ENCODE measurements around the gene TBC1D32.
A peak's percentile ranks its signal among the peaks of the same experiment; 100 is the strongest.
"Not testable (repeated sequence)": the region's sequence is repeated elsewhere in the genome, so short reads cannot be mapped to it uniquely, and the experiment has no call there.

Gene TBC1D32

DNA sequence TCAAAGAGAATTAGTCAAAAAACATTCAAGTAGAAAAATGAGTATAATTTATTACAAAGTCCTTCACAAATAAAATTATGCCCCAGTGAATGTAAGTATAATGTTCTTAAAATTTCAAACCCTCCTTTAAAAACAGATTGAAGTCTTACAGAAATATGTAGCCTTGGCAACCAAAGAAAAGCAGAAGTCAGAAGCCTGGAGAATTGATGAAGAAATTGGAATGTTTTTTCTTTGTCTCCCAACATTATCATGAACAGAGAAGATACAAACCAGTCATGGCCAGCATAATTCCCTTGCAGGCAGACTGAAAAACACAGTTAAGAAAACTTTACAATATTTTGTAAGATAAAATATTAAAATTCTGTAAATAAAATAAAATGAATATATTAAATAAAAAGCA, 221.9 kb downstream of the TBC1D32 start:
- no peak for DNase-seq (ENCODE audit: low spot score)

DNA sequence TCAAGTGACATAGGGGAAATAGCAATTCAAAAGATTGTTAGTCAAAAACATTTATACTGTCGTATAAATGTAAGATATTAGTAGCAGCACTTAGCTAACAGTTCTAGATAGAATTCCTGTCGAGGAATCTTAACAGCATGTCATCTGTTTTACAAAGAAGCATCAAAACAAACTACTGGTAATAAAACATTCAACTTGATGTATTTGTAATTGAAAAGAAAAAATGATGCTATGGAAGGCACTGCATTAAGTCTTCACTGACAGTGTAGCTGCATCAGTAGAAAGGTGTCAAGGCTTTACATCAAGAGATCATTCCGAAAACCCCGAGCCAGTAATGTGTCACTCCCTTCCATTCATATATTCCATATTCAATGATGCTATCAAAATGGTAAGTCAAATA, 223.5 kb downstream of the TBC1D32 start:
- DNase-seq (ENCODE audit: low spot score): no peak

DNA sequence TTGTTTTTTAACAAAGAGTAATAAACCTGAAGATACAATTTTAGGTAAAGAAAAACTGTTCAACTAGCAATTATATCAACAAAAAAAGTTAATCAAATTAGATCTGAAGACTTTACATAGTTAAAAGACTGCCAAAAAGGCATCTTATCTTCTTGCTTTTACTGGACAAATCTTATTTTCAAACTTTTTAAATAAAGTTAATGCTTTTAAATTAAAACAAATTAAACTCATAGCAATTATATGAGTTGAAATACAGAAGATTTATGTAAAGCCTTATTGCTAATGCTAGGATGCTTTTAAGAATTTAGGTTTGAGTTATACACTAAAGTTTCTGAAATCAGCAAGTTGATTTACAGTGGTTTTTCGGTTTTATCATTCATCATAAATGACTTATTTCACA, 227.3 kb downstream of the TBC1D32 start:
- DNase-seq (ENCODE audit: low spot score): no peak

DNA sequence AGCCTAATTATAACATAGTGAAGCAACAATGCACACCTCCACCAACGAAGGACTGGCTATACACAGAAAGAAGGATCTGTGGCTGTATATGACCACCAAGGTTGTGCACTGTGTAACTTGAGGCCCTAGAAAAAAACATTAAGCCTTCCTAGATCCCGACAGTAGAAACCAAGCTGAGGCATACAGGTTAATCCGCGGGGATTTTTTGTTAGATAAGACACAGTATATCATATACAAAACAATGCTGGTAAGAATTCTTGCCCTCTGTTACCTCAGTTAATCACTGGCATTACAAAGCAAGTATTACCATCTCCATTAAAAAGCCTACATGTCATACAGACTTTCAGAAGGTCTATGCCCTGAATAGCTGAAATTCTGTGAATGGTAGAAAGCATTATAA, 228.8 kb downstream of the TBC1D32 start:
- DNase-seq (ENCODE audit: low spot score): no peak

DNA sequence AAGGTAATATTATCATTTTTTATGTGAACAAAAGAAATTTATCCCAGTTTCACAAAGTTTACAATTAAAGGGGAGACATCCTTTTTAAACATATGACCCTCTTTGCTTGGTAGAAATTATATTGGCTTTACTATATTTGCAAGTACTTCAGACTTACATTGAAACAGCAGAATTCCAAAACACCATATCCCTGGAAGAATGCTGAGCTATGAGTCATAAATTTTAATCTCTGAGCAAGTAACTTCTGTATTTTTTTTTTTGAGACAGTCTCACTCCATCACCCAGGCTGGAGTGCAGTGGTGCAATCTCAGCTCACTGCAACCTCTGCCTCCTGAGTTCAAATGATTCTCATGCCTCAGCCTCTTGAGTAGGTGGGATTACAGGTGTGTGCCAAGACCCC, 240.4 kb downstream of the TBC1D32 start:
- peak; percentile 10 for DNase-seq (ENCODE audit: low spot score)

DNA sequence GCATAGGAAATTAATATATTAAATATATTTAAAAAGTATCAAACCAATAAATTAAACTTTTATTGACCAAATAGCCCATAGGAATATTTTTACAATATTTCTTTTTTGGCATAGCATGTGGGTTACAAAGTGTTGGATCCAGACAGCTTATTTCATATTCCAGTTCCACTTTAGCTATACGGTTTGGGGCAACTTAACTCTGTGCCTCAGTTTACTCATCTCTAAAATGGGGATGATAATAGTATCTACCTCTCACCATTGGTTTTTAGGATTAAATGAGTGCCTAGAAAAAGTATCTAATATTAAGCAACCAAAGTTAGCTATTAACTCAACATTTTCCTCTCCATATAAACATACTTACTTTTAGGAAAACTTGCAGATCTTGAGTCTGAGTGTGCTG, 243.8 kb downstream of the TBC1D32 start:
- no peak for DNase-seq (ENCODE audit: low spot score)

DNA sequence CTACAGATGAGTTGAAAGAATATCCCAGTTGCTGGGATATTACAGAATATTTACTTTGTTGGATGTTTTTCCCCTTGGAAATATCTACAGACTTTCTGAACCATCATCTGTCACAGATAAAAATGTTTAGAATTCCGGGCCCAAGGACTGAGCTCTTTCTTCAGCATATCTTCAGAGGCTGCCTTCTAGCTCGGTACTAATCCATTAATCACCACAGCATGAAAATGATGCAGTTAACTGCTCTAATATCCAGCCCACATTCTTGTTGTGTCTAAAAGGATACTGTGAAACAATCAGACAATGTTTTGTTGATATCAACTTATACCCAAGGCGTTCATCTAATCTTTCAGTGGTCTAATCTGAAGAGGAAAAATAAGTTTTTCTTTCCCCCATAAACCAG, 247.4 kb downstream of the TBC1D32 start:
- DNase-seq (ENCODE audit: low spot score): no peak

DNA sequence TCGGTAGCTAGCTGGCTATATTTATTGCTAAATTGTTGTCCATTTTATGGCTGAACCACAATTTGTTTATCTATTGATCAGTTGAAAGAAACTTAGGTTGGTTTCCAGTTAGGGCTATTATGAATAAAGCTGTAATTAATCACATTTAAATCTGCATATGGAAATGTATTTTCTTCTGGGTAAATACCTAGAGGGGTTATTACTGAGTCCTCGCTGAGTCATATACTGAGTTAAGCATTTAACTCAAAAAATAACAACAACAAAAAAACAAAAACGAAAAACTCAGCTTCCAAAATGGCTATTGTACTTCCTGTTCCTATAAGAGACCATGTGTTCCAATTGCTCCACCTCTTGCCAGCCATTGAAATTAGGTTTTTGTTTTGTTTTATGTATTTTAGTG, 258.2 kb downstream of the TBC1D32 start:
- no peak for DNase-seq (ENCODE audit: low spot score)

DNA sequence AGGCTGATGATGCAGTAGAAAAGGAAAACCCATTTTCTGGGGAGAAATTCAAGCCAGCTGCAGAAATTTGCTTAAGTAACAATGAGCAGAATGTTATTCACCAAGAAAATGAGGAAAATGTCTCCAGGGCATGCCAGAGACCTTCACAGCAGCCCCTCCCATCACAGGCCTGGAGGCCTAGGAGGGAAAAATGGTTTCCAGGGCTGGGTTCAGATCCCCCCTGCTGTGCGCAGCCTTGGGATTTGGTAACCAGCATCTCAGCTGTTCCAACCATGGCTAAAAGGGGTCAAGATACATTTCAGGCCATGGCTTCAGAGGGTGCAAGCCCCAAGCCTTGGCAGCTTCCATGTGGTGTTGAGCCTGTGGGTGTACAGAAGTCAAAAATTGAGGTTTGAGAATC, 265.5 kb downstream of the TBC1D32 start:
- not testable (repeated sequence) for DNase-seq (ENCODE audit: low spot score)

DNA sequence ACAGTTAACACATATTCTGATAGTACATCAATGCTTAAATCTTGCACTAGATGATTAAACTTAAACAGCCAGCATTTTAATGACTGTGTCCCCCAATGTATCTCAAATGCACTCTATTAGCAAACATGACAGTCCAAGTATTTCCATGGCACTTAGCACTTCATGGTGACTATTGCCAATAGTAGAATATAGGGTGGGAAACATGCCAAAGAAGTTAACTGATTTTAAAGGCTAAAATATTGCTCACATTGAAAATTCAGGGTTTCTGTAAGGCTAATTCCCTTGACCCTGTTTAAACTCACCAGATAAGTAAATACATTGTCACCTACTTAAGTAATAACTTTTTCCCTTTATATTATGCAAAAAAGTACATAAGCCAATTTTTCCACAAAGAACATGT, 266.9 kb downstream of the TBC1D32 start:
- no peak for DNase-seq (ENCODE audit: low spot score)

DNA sequence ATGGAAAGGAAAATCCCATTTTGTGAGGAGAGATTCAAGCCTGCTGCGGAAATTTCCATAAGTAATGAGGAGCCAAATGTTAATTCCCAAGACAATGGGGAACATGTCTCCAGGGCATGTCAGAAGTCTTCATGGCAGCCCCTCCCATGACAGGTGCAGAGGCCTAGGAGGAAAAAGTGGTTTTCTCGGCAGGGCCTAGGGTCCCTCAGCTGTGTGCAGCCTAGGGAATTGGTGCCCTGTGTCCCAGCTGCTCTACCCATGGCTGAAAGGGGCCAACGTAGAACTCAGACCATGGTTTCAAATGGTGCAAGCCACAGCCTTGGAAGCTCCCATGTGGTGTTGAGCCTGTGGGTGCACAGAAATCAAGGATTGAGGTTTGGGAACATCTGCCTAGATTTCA, 269.9 kb downstream of the TBC1D32 start:
- DNase-seq (ENCODE audit: low spot score): no peak

DNA sequence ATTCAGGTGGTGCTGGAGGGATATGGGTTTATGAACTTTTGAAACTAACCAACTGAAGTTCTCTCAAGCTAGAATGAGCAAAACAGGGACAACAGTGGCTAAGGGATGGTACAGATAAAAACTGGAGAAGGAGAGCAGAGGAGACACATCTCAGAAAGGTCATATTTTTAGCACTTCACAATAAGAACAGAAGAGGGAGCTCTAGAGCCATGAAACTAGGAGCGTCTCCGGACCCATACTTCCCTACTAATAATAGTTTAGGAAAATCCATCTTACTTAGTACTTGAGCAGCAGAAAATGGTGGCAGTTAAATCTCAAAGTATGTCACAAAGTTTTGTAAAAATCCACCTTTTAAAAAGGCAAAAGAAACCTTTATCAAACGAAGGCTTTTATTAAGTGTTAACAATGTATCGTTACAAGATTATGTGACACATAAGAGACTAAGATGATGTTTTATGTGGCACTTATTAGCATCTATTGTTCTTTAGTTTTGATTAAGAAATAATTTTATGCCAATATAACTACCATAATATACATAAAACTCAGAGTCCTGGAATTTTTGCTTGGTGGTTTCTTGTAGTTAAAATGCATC, 278.6 kb downstream of the TBC1D32 start:
- peak; percentile 63 for DNase-seq (ENCODE audit: low spot score)

DNA sequence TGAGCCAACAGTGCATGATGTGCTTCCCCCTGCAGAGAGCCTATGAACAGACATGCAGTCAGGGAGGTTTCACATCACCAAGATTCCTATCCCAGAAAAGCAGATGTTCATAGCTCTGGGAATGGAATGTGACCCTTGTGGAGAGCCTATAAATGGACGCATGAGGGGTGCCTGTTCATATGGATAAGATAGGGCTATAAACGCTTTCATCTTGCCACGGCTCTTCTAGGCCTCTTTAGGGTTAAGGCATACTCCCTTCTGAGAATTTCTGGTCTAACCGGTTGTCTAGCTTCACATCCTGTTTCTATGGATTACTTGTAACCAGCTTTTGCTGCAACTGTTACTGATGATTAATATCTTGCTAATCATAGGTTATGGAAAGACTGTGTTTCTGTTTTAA, 285.7 kb downstream of the TBC1D32 start:
- not testable (repeated sequence) for DNase-seq (ENCODE audit: low spot score)

DNA sequence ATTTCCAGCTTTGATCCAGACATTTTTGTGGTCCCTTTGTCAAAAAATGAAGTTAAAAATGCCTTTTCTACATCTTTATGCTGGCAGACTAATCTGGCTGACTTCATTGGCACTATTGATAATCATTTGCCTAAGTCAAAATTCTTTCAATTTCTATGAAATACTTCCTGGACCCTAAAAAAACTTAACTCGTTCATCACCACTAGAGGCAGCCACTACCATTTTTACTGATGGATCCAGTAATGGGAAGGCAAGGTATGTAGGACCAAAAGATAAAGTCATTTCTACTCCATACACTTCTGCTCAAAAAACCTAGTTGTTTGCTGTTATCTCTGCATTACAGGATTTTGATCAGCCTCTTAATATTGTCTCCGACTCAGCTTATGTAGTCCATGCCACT, 289.4 kb downstream of the TBC1D32 start:
- DNase-seq (ENCODE audit: low spot score): not testable (repeated sequence)

DNA sequence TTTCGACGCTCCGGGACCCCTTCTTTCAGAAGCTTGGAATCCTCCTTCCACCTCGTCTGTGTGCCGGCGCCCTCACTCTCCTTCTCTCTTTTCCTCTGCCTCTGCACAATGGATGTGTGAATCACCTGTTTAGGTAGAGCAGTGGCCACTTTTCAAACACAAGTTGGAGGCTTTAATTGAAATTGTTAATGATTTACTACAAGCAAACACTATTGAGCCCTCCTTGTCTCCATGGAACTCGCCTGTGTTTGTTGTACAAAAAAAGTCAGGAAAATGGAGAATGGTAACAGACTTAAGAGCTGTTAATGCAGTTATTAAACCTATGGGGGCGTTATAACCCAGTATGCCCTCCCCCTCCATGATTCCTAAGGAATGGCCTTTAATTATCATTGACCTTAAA, 290.6 kb downstream of the TBC1D32 start:
- DNase-seq (ENCODE audit: low spot score): not testable (repeated sequence)

DNA sequence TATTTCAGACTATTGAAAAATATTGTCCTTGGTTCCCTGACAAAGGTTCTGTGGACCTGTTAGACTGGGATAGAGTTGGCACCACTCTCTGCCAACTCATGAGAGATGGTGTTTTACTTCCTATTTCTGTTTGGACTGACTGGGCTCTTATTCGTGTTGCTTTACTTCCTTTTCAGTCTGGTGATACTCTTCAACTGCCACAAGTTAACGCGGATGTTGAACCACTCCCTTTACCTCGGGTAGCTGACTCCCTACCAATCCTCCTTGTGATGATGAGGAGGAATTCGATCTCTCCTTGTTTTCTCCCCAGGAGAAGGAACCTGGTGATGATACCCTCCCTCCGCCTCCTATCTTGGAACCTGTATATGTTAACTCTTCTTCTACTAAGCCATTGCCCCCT, 291.1 kb downstream of the TBC1D32 start:
- DNase-seq (ENCODE audit: low spot score): not testable (repeated sequence)

DNA sequence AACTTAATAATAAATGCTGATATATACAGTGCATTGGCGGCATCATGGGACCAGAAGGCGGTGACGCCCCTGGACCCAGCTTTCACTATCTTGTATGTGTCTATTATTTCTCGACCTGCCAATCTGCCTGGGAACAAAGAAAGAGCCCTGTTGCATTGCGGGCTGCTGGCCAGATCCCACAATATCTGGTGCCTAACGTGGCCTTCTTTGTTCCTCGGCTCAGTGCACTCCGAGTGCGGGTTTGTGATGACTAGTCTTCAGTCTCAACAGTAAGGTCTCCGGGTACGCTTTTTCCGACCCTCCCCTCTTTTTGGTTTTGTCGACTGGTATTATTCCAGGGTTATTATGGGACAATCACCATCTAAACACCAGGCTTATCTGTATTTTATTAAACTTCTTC, 291.5 kb downstream of the TBC1D32 start:
- DNase-seq (ENCODE audit: low spot score): no peak

DNA sequence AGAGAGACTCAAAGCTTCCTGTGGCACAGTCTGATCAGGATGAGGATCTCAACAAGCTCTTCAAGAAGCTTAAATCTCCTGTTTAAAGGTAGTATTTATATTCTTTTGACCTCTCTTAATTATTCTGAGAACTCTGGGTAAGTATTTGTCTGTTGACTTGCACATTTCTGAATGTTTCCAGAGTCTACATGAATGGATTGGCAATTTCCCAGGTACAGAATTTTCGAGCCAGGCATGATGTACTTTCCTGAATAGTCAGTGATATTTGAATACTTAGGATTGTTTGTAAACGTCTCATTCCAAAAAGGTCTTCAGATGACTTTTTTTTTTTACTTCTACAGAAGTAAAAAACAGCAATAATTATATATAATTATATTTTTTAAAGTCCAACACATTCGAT, 293.4 kb downstream of the TBC1D32 start:
- DNase-seq (ENCODE audit: low spot score): no peak

DNA sequence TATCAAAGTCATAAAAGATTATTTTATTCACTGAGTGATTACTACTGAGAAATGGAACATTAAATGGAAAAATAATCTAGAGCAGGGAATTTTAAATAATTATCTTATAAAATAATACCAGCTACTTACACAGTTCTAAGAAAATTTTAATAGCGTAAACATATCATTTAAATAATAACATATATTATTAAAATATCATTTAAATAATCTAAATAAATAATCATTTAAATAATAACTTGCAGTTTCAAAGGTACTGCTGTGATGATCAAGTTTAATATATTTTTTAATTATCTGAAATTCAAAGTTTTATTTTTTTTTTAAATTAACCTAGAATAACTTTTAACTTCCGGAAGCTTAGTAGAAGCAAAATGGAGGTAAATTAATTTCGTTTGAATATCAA, 301.2 kb downstream of the TBC1D32 start:
- DNase-seq (ENCODE audit: low spot score): no peak

DNA sequence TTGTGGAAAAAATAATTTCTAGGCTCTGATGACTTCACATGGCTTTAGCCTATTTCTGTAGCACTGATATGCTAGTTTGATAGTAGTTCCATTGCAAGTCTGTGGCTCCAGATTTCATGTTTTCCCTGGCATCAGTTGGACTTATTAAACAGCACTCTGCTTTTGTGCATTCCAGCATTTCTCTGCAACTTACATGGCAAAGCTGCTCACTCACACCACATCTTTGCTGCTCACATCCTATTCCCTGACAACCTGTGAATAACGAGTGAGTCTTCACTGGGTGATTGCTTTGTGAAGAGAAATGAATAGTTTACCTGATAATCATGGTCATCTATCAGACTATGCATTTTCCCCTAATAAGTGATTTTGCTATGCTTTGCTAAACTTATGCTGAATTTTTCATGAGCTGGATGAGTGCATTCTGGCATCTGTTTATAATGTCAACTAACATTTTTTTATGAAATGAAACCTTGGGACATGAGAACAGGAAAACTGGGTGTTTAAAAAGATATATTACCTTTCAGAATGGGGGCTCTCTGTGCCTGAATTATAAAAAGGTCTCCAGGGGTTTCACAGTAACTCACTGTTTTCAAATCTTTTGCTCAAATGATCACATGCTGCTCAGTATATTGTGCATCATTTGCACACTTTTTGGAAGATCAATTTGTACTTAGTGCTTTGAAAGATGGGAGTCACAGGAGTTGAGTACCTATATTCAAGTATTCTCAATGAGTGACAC, 301.8 kb downstream of the TBC1D32 start:
- no peak for DNase-seq (ENCODE audit: low spot score)

Data from AG08395 (cell line).